ENCODE measurements around the gene ZNF219.

Gene ZNF219

DNA sequence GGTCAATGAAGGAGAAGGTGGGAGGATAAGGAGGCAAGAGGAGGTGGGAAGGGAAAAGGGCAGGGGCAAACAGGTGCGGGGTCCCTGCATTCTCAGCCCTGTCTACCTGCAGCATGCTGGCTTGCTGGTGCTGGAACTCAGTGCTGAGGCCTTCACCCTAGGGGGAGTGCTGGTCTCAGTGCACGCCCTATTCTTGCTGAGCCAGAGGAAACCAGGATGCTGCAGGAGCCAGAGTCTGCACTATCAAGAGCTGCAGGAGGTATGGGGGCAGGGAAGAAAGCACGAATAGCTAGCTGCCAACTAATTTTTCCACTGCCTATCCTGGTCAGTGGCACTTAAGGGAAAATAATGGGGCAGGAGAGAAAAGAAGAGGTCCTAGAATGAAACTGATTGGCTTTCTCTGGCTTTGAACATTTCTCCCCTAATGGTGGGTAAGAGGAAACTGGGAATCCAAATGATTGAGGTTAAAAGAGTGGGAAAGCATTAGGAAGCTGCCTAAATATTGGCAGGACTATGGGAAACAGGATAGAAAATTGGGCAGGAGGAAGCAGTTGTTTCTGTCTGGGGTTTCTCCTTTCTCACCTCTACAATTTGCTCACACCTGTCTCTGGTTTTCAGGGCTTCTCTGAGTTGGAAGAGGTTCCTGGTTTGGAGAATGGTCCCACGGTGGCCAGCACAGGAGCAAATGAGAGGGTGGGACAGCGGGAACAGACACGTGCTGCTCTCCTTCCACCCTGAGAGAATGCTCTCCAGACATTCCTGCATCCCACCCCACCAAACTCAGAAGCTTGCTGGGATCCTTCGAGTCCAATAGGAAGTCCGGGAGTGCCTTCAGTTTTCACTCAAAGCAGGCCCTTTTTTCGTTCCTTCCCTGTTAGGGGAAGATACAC is 4.3 kb upstream of the ZNF219 start:
- TF ChIP-seq, protein P1, sequence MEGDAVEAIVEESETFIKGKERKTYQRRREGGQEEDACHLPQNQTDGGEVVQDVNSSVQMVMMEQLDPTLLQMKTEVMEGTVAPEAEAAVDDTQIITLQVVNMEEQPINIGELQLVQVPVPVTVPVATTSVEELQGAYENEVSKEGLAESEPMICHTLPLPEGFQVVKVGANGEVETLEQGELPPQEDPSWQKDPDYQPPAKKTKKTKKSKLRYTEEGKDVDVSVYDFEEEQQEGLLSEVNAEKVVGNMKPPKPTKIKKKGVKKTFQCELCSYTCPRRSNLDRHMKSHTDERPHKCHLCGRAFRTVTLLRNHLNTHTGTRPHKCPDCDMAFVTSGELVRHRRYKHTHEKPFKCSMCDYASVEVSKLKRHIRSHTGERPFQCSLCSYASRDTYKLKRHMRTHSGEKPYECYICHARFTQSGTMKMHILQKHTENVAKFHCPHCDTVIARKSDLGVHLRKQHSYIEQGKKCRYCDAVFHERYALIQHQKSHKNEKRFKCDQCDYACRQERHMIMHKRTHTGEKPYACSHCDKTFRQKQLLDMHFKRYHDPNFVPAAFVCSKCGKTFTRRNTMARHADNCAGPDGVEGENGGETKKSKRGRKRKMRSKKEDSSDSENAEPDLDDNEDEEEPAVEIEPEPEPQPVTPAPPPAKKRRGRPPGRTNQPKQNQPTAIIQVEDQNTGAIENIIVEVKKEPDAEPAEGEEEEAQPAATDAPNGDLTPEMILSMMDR (IDR thresholded peaks at IDR 0.05; ENCODE audit: insufficient read depth, low read depth, low read length, missing control alignments) = no peak
- no peak for DNase-seq (ENCODE audit: low read depth)
- peak overlapping the region; percentile 75 for H3K4me3 ChIP-seq (ENCODE audit: low read length)

DNA sequence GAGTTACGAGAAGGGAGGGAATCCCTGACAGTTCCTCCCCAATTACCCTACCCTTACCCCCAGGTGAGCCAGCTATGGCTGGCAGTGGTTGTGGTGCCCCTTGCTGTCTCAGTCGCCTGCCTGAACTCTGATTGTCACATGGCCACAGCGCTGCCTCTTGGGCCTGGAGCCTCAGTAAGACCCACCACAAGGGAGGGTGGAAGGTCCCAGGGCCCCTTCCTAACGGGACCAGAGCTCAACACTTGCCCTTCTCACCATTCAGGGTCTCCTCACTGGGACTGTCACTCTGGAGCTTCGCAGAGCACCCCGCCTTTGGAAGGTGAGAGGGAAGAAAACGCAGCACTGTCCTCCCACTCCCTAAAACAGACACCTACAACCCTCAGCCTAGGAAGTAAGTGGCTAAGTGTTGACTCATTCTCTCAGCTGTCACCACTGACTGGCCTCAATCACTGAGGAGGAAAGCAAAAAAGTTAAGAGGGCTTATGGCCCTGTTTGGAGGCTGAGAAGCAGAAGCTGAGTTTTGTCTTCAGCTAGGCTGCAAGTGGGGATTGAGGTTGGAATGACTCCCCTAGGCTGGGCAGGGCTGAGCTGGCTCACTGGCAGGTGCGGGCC is 3.5 kb upstream of the ZNF219 start:
- TF ChIP-seq, protein P1 (IDR thresholded peaks at IDR 0.05; ENCODE audit: insufficient read depth, low read depth, low read length, missing control alignments) = no peak
- no peak overlapping the region for H3K4me3 ChIP-seq (ENCODE audit: low read length)
- DNase-seq (ENCODE audit: low read depth) = peak; percentile 57

DNA sequence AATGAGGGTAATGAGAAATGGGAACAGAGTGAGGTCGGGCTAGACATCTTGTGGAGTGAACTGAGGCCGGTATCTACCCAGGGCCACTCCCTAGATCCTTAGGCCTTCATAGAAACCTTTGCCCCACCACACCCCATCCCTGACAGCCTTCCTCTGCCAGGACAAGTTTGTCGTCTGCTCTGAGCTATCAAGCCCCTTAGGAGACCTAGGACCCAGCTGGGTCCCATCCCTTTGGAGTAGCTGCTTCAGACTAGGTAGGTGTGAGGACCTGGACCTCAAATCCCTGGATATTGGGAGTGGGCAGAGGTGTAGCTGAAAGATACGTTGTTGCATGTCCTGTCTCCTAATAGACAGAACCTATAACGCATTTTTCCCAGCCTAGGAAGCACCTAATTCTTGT is 2.5 kb upstream of the ZNF219 start, which contains the start of gene TMEM253:
Gene TMEM253, plus strand, starts transcription at position 136 of the 400 bp plus-strand sequence. CDS start 278 bp downstream, outside the sequence.
- no peak for DNase-seq (ENCODE audit: low read depth)
- H3K4me3 ChIP-seq (ENCODE audit: low read length) = no peak within 1 kb of the TSS
- TF ChIP-seq, protein P1 (IDR thresholded peaks at IDR 0.05; ENCODE audit: insufficient read depth, low read depth, low read length, missing control alignments) = no peak

DNA sequence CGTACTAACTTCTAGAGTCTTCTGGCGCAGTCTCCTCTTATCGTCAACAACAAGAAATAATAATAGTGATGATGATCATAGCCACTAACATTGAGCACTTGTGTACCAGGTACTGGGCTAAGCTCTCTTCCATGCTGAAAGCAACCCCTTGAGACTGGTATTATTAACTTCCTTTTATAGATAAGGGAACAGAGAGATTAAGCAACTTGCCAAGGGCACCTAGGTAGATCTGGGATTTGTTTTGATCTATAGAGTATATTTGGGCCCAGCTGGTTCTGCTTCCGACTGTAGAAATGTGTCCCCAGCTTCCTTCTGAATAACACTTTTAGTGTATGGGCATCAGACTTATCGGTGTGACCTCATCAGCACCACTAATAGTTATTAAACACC is 1.1 kb upstream of the ZNF219 start:
- TF ChIP-seq, protein P1 (IDR thresholded peaks at IDR 0.05; ENCODE audit: insufficient read depth, low read depth, low read length, missing control alignments) = no peak
- DNase-seq (ENCODE audit: low read depth) = no peak
- H3K4me3 ChIP-seq (ENCODE audit: low read length) = peak overlapping the region; percentile 53

DNA sequence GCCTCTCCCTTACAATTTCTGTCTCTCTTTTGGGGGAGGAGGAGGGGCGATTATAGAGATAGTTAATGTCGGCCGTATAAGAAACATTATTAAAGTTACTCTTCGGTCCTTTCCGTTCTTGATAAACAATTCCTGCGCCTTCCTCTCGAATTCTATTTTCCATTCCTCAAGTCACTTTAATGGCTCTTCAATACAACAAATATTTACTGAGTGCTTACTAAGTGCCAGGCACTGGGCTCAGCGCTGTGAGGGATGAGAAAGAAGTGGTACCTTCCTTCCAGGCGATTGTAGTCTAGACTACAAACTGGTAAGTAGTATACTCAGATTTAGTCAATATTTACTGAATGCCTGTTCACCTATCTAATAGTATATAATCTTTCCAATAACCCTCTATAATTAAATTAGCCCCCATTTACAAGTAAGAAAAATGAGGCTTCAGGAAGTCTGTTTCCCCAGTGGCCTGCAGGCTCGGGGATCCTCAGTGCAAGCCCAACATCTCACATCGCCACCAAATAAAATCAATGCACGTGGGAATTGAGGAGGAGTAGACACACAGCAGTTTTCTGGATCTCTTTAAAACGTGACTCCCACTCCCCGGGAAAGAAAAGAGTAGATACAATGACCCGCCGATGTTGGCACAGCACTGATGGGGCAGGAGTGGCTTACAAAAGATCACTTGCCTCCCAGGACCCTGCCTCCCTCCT is 589 bp upstream of the ZNF219 start:
- TF ChIP-seq, protein P1 (IDR thresholded peaks at IDR 0.05; ENCODE audit: insufficient read depth, low read depth, low read length, missing control alignments) = no peak
- peak overlapping the region; percentile 53 for H3K4me3 ChIP-seq (ENCODE audit: low read length)
- no peak for DNase-seq (ENCODE audit: low read depth)

DNA sequence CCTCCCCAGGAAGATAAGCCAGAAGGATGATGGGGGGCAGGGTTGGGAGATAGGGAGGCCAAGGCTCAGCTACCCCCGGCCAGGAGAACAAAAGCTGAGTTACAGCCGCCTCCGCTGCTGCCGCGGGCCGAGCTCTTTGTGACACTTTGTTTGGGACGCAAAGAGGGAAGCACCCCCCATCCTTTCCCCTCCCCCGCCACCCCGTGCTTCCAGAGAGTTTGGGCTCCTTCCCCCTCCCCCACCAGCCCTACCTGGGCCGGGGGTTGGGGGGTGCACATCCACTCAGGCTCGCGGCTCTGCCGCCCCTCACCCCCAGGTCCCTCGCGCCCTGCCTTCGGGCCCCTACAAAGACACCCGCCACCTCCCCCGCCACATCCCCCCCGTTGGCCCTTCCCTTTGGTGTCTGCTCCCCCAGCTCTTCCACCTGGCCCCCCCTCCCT is 799 bp downstream of the ZNF219 start:
- TF ChIP-seq, protein P1 (IDR thresholded peaks at IDR 0.05; ENCODE audit: insufficient read depth, low read depth, low read length, missing control alignments) = no peak
- H3K4me3 ChIP-seq (ENCODE audit: low read length) = peak overlapping the region; percentile 72

More for the DNA sequence above, 799 bp downstream of the ZNF219 start:
- no peak for DNase-seq (ENCODE audit: low read depth)
